HepG2 (cell line): ENCODE measurements around the gene NUCB1. TPM values are rescaled to one million over a fixed set of nuclear protein-coding genes. Genes with fewer than 3 reads are reported as not detected.

ENCODE experiments used
- AHR ChIP-seq: IDR thresholded peaks from 2 replicates; pipeline ENCODE4 v1.6.1; 2018; ENCODE audit warnings: missing genetic modification reagents, missing compliant biosample characterization
- DNMT1 ChIP-seq: sonication (generic); formaldehyde crosslinking; IDR thresholded peaks from 2 replicates; pipeline ENCODE4 v1.5.1; 2020; ENCODE audit warnings: mild to moderate bottlenecking, missing genetic modification reagents
- FOXM1 ChIP-seq: sonication (generic); formaldehyde crosslinking; IDR thresholded peaks from 2 replicates; pipeline ENCODE4 v1.5.0; 2020; ENCODE audit warnings: missing genetic modification reagents
- KDM3A ChIP-seq: IDR thresholded peaks from 2 replicates; pipeline ENCODE4 v1.6.1; 2018; ENCODE audit warnings: low read depth, missing compliant biosample characterization
- KLF11 ChIP-seq: IDR thresholded peaks from 2 replicates; pipeline ENCODE4 v1.6.1; 2016; ENCODE audit warnings: missing compliant biosample characterization
- MED8 ChIP-seq: sonication (generic); formaldehyde crosslinking; IDR thresholded peaks from 2 replicates; pipeline ENCODE4 v1.8.1; 2023; ENCODE audit warnings: mild to moderate bottlenecking, missing genetic modification reagents; ENCODE audit not compliant: insufficient replicate concordance
- PREB ChIP-seq: sonication (generic); formaldehyde crosslinking; IDR thresholded peaks from 2 replicates; pipeline ENCODE4 v1.4.0; 2020; ENCODE audit warnings: missing genetic modification reagents
- SALL1 ChIP-seq: sonication (generic); formaldehyde crosslinking; IDR thresholded peaks from 2 replicates; pipeline ENCODE4 v1.8.0; 2022; ENCODE audit warnings: mild to moderate bottlenecking, missing genetic modification reagents
- SMAD3 ChIP-seq: sonication (generic); formaldehyde crosslinking; IDR thresholded peaks from 2 replicates; pipeline ENCODE4 v1.4.0; 2020; ENCODE audit warnings: missing genetic modification reagents
- SOX6 ChIP-seq, 2 experiments: fragments of 450-650 bp in 1 of 2; sonication (generic) in 1 of 2; formaldehyde crosslinking in 1 of 2; IDR thresholded peaks; 2 replicates each; pipeline versions ENCODE4 v1.4.0 to v1.6.1; 2017 to 2020; ENCODE audit warnings: antibody characterized with exemption in 1 of 2, mild to moderate bottlenecking in 1 of 2, missing genetic modification reagents in 1 of 2
- SSRP1 ChIP-seq: IDR thresholded peaks from 2 replicates; pipeline ENCODE4 v1.6.1; 2016; ENCODE audit warnings: control low read depth
- THYN1 ChIP-seq: sonication (generic); formaldehyde crosslinking; IDR thresholded peaks from 2 replicates; pipeline ENCODE4 v1.8.1; 2023; ENCODE audit warnings: low read depth, mild to moderate bottlenecking, moderate library complexity, missing genetic modification reagents, borderline replicate concordance
- ZBTB43 ChIP-seq: sonication (generic); formaldehyde crosslinking; conservative IDR thresholded peaks from 2 replicates; pipeline ENCODE4 v1.4.0; 2020; ENCODE audit warnings: missing genetic modification reagents
- ZC3H13 ChIP-seq: sonication (generic); formaldehyde crosslinking; IDR thresholded peaks from 2 replicates; pipeline ENCODE4 v1.8.1; 2023; ENCODE audit warnings: mild to moderate bottlenecking, missing genetic modification reagents, moderate library complexity
- ZMAT3 ChIP-seq: sonication (generic); formaldehyde crosslinking; conservative IDR thresholded peaks from 2 replicates; pipeline ENCODE4 v1.7.0; 2021; ENCODE audit warnings: missing genetic modification reagents
- ZNF383 ChIP-seq: sonication (generic); formaldehyde crosslinking; IDR thresholded peaks from 2 replicates; pipeline ENCODE4 v1.4.0; 2020; ENCODE audit warnings: missing genetic modification reagents, mild to moderate bottlenecking, borderline replicate concordance
- ZNF589 ChIP-seq: sonication (generic); formaldehyde crosslinking; conservative IDR thresholded peaks from 2 replicates; pipeline ENCODE4 v1.8.0; 2022; ENCODE audit warnings: mild to moderate bottlenecking, moderate library complexity, missing genetic modification reagents
- ZNF619 ChIP-seq: sonication (generic); formaldehyde crosslinking; IDR thresholded peaks from 2 replicates; pipeline ENCODE4 v1.4.0; 2020; ENCODE audit warnings: mild to moderate bottlenecking, missing genetic modification reagents
- ZNF674 ChIP-seq: sonication (generic); formaldehyde crosslinking; IDR thresholded peaks from 2 replicates; pipeline ENCODE4 v1.5.0; 2020; ENCODE audit warnings: low read depth, mild to moderate bottlenecking, missing genetic modification reagents
- ZNF7 ChIP-seq: IDR thresholded peaks from 2 replicates; pipeline ENCODE4 v1.6.1; 2016; ENCODE audit warnings: missing biosample characterization, missing genetic modification reagents
- polyA plus RNA-seq, 8 experiments: library from polyadenylated mRNA; depleted of rRNA in 3 of 8; stranded (reverse) in 7 of 8; unstranded in 1 of 8; fragments of >200 nt; fragmentation: Illumina TruSeq in 4 of 8; extraction: Trizol in 4 of 8; gene quantifications; 2 replicates each; pipeline versions ENCODE4 v1.2.1 to v1.2.3, GENCODE V29; 2011 to 2016; ENCODE audit warnings: low read depth in 4 of 8, missing spikeins in 1 of 8, mixed read lengths in 1 of 8; ENCODE audit not compliant: insufficient read depth in 1 of 8
- total RNA-seq, 5 experiments: library from RNA; depleted of rRNA; stranded (reverse); fragments of >200 nt; fragmentation: Illumina TruSeq; extraction: Trizol; gene quantifications; 2 replicates each; pipeline ENCODE4 v1.2.3, GENCODE V29; 2016; ENCODE audit warnings: low read depth in 1 of 5
- TF ChIP-seq, protein P1 (sequence below): sonication (generic); formaldehyde crosslinking; IDR thresholded peaks from 2 replicates; pipeline ENCODE4 v1.9.0; 2021; ENCODE audit warnings: missing genetic modification reagents, borderline replicate concordance
- TF ChIP-seq, protein P2 (sequence below): sonication (generic); formaldehyde crosslinking; IDR thresholded peaks from 2 replicates; pipeline ENCODE4 v1.9.0; 2021; ENCODE audit warnings: missing genetic modification reagents, mild to moderate bottlenecking, borderline replicate concordance
- TF ChIP-seq, protein P3 (sequence below): sonication (generic); formaldehyde crosslinking; conservative IDR thresholded peaks from 2 replicates; pipeline ENCODE4 v1.5.0; 2020; ENCODE audit warnings: missing genetic modification reagents

The NUCB1 gene
- total and polyA plus RNA-seq, 2 of the 13 experiments (the other 11 are each of a cell fraction or from before 2014, with no cell fraction given) = 82.3 to 106 TPM

DNA sequence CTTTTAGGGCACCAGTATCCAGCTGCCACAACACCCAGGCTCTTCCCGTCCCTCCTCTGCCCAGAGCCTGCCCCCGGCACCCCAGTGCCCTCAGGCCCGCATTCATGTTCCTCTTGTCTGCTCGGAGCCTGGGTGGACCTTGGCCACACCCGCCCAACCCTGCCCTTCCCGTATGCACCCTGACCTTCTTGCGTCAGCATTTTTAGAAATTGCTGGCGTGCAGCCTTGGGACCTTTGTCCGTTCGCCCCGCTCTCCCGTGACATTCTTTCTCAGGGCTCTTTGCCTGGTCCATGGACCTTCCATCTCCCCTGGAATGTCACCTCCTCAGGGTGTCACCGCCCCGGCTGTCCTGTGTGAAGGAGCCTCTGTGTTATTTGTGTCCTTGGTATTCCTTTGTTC lies 7.6 kb downstream of the NUCB1 start (continued):
- TF ChIP-seq MED8 (no peak), SOX6 (IDR thresholded peaks at IDR 0.05) (no peak), SOX6 (CRISPR knock-in tag; IDR thresholded peaks at IDR 0.05) (peak; percentile 87), SSRP1 (CRISPR knock-in tag) (no peak), AHR (CRISPR knock-in tag) (0 out of 2 replicates have a peak, but pooled peaks have one; percentile 42), KLF11 (CRISPR knock-in tag) (no peak), ZBTB43 (CRISPR knock-in tag) (no peak), FOXM1 (no peak), ZMAT3 (no peak), ZC3H13 (CRISPR knock-in tag) (no peak), THYN1 (CRISPR knock-in tag) (no peak), ZNF674 (CRISPR knock-in tag) (no peak), DNMT1 (CRISPR knock-in tag) (no peak), SMAD3 (CRISPR knock-in tag) (no peak), ZNF589 (CRISPR knock-in tag) (no peak), ZNF7 (CRISPR knock-in tag) (no peak), KDM3A (CRISPR knock-in tag) (peak; percentile 58; the same call in 1 of the 2 replicates), PREB (CRISPR knock-in tag) (no peak), SALL1 (CRISPR knock-in tag) (peak; percentile 90), ZNF383 (CRISPR knock-in tag) (no peak), ZNF619 (0 out of 2 replicates have a peak, but pooled peaks have one; percentile 36)
- TF ChIP-seq, protein P1, sequence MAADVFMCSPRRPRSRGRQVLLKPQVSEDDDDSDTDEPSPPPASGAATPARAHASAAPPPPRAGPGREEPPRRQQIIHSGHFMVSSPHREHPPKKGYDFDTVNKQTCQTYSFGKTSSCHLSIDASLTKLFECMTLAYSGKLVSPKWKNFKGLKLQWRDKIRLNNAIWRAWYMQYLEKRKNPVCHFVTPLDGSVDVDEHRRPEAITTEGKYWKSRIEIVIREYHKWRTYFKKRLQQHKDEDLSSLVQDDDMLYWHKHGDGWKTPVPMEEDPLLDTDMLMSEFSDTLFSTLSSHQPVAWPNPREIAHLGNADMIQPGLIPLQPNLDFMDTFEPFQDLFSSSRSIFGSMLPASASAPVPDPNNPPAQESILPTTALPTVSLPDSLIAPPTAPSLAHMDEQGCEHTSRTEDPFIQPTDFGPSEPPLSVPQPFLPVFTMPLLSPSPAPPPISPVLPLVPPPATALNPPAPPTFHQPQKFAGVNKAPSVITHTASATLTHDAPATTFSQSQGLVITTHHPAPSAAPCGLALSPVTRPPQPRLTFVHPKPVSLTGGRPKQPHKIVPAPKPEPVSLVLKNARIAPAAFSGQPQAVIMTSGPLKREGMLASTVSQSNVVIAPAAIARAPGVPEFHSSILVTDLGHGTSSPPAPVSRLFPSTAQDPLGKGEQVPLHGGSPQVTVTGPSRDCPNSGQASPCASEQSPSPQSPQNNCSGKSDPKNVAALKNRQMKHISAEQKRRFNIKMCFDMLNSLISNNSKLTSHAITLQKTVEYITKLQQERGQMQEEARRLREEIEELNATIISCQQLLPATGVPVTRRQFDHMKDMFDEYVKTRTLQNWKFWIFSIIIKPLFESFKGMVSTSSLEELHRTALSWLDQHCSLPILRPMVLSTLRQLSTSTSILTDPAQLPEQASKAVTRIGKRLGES = no peak
- TF ChIP-seq, protein P2, sequence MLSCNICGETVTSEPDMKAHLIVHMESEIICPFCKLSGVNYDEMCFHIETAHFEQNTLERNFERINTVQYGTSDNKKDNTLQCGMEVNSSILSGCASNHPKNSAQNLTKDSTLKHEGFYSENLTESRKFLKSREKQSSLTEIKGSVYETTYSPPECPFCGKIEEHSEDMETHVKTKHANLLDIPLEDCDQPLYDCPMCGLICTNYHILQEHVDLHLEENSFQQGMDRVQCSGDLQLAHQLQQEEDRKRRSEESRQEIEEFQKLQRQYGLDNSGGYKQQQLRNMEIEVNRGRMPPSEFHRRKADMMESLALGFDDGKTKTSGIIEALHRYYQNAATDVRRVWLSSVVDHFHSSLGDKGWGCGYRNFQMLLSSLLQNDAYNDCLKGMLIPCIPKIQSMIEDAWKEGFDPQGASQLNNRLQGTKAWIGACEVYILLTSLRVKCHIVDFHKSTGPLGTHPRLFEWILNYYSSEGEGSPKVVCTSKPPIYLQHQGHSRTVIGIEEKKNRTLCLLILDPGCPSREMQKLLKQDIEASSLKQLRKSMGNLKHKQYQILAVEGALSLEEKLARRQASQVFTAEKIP = no peak
- TF ChIP-seq, protein P3, sequence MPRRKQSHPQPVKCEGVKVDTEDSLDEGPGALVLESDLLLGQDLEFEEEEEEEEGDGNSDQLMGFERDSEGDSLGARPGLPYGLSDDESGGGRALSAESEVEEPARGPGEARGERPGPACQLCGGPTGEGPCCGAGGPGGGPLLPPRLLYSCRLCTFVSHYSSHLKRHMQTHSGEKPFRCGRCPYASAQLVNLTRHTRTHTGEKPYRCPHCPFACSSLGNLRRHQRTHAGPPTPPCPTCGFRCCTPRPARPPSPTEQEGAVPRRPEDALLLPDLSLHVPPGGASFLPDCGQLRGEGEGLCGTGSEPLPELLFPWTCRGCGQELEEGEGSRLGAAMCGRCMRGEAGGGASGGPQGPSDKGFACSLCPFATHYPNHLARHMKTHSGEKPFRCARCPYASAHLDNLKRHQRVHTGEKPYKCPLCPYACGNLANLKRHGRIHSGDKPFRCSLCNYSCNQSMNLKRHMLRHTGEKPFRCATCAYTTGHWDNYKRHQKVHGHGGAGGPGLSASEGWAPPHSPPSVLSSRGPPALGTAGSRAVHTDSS (CRISPR knock-in tag) = no peak
